Activated B cell treated with CpG ODN at 0.5 μM for 24 hours (primary cell): ENCODE results near the gene EXOC3. TPM values are rescaled to one million over a fixed set of nuclear protein-coding genes. Genes with fewer than 3 reads are reported as not detected.

Source experiments
- ATAC-seq: fragments of 200-7000 bp; cut with Tn5 transposase; one replicate; pipeline ENCODE4 v1.10.0; 2021; ENCODE audit warnings: low read depth, mild to moderate bottlenecking, moderate library complexity
- CTCF ChIA-PET: fragments of 350-600 bp; sonication (Branson Sonifier 250); formaldehyde crosslinking; loops from one replicate; lab custom pipeline; 2021; ENCODE audit warnings: antibody characterized with exemption; lab: Charles Lee
- POLR2A ChIA-PET: fragments of 350-600 bp; sonication (Branson Sonifier 250); formaldehyde crosslinking; loops from one replicate; lab custom pipeline; 2021; ENCODE audit warnings: antibody characterized with exemption; lab: Charles Lee
- DNase-seq: peaks from one replicate; pipeline ENCODE4 v3.0.0; 2022
- H3K27ac Mint-ChIP-seq: one replicate; pipeline ENCODE4 v1.8.0; 2020; ENCODE audit warnings: mixed read lengths
- H3K27me3 Mint-ChIP-seq: one replicate; pipeline ENCODE4 v1.8.0; 2021; ENCODE audit warnings: mixed read lengths
- H3K36me3 Mint-ChIP-seq: one replicate; pipeline ENCODE4 v1.8.0; 2021; ENCODE audit warnings: low read depth, mixed read lengths
- H3K4me1 Mint-ChIP-seq: one replicate; pipeline ENCODE4 v1.8.0; 2021; ENCODE audit warnings: mixed read lengths
- H3K4me3 Mint-ChIP-seq: one replicate; pipeline ENCODE4 v1.8.0; 2020; ENCODE audit warnings: mild to moderate bottlenecking, mixed read lengths
- H3K9me3 Mint-ChIP-seq: one replicate; pipeline ENCODE4 v1.8.0; 2020; ENCODE audit warnings: mixed read lengths
- intact Hi-C: fragments of 100-400 bp; cut with micrococcal nuclease; formaldehyde crosslinking; loops from one replicate; pipeline ENCODE4 v1.15.1; 2024
- total RNA-seq: library from RNA; stranded (reverse); gene quantifications from 2 replicates; pipeline ENCODE4 v1.2.3, GENCODE V29; 2022
- TF ChIP-seq, protein P1 (sequence below): fragments of 200-600 bp; IDR thresholded peaks from one replicate; pipeline ENCODE4 v1.8.0; 2022; ENCODE audit warnings: antibody characterized with exemption, mild to moderate bottlenecking

Gene EXOC3
- total RNA-seq, 1 donor from 2014 or later: 79.6 TPM

DNA sequence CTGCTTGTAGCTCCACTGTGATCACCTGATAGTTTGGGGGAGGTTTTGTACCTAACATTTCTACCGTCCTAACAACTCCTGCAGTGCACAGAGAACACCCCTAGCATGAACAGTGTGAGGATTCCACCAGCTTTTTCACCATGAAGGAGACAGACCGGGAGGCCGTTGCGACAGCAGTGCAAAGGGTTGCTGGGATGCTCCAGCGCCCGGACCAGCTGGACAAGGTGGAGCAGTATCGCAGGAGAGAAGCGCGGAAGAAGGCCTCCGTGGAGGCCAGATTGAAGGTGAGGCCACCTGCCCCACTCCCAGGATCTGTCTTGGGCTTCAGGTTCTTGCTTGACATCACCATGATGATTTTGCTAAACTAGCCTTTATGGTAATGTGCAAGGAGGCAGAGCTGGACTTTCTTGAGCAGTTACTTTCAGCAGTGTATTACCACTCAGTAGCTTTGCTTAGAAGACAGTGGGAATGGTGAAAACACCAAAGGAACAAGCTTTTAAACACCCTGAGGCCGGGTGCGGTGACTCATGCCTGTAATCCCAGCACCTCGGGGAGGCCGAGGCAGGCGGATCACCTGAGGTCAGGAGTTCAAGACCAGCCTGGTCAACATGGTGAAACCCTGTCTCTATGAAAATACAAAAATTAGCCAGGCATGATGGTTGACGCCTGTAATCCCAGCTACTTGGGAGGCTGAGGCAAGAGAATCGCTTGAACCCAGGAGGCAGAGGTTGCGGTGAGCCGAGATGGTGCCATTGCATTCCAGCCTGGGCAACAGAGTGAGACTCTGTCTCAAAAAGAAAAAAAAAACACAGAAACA lies 3.3 kb downstream of the EXOC3 start:
- no peak overlapping the region for H3K4me3 Mint-ChIP-seq
- POLR2A ChIA-PET: interaction anchor here (0.6 to 1.5 kb wide), 6 partner anchors 15 to 175 kb away, joined by 3 to 5 read pairs (median 4); partner anchors contain the start of gene PDCD6
- peaks cover 33% of the 10 kb centered on the region for H3K4me1 Mint-ChIP-seq
- no peaks in the 10 kb centered on the region for H3K27me3 Mint-ChIP-seq
- DNase-seq: peak; percentile 5
- intact Hi-C loops: loop anchor here (2.0 to 5.0 kb wide), 4 partner anchors 19 to 457 kb away; no protein-coding TSS in a partner anchor
- H3K36me3 Mint-ChIP-seq: peaks cover 62% of the 10 kb centered on the region
- no peak for ATAC-seq
- no peak overlapping the region for H3K27ac Mint-ChIP-seq
- TF ChIP-seq, protein P1, sequence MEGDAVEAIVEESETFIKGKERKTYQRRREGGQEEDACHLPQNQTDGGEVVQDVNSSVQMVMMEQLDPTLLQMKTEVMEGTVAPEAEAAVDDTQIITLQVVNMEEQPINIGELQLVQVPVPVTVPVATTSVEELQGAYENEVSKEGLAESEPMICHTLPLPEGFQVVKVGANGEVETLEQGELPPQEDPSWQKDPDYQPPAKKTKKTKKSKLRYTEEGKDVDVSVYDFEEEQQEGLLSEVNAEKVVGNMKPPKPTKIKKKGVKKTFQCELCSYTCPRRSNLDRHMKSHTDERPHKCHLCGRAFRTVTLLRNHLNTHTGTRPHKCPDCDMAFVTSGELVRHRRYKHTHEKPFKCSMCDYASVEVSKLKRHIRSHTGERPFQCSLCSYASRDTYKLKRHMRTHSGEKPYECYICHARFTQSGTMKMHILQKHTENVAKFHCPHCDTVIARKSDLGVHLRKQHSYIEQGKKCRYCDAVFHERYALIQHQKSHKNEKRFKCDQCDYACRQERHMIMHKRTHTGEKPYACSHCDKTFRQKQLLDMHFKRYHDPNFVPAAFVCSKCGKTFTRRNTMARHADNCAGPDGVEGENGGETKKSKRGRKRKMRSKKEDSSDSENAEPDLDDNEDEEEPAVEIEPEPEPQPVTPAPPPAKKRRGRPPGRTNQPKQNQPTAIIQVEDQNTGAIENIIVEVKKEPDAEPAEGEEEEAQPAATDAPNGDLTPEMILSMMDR: no peak
- CTCF ChIA-PET: interaction anchor here (0.7 to 1.9 kb wide), 14 partner anchors 9 to 456 kb away, joined by 3 to 12 read pairs (median 4); partner anchors contain the start of genes BRD9 and TRIP13
- H3K9me3 Mint-ChIP-seq: peaks cover 2% of the 10 kb centered on the region

DNA sequence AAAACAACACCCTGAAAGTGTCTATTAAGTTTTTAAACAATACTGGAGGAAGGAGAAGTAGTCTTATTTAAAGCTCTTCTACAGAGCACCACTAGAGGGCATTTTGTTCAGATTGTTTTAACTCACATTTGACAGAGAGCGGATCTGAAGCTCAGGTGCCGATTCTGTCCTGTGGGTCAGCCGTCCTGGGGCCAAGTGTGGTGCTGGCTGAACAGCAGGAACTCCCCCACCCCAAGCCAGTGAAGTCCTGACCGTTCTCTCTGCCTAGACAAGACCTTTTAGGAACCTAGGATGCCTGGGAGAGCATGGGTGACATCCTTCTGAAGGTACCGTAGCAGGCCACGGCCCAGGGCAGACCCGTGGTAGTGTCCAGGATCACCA lies 3.9 kb downstream of the EXOC3 start:
- ChIA-PET POLR2A (interaction anchor here (0.6 to 1.5 kb wide), 6 partner anchors 15 to 176 kb away, joined by 3 to 5 read pairs (median 4); partner anchors contain the start of gene PDCD6), CTCF (interaction anchor here (0.7 to 1.9 kb wide), 13 partner anchors 10 to 456 kb away, joined by 3 to 12 read pairs (median 4); partner anchors contain the start of genes BRD9 and TRIP13)
- H3K4me3 Mint-ChIP-seq: no peak overlapping the region
- H3K4me1 Mint-ChIP-seq: peaks cover 33% of the 10 kb centered on the region
- peak; percentile 33 for ATAC-seq
- H3K27ac Mint-ChIP-seq: no peak overlapping the region
- peak; percentile 15 for DNase-seq
- TF ChIP-seq, protein P1: no peak
- intact Hi-C loops: loop anchor here (2.0 to 5.0 kb wide), 4 partner anchors 18 to 456 kb away; no protein-coding TSS in a partner anchor
- peaks cover 7% of the 10 kb centered on the region for H3K9me3 Mint-ChIP-seq
- H3K27me3 Mint-ChIP-seq: no peaks in the 10 kb centered on the region
- H3K36me3 Mint-ChIP-seq: peaks cover 68% of the 10 kb centered on the region

DNA sequence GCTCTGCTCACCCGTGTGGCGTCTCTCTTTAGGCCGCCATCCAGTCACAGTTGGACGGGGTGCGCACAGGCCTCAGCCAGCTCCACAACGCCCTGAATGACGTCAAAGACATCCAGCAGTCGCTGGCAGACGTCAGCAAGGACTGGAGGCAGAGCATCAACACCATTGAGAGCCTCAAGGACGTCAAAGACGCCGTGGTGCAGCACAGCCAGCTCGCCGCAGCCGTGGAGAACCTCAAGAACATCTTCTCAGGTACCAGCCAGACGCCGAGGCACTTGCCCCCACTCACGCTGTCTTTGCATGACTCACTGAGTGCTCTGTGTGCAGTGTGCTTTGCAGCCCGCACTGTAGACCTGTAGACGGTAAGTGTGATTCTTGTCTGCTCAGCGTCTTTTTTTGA lies 4.5 kb downstream of the EXOC3 start:
- H3K27ac Mint-ChIP-seq: no peak overlapping the region
- H3K4me3 Mint-ChIP-seq: no peak overlapping the region
- ChIA-PET CTCF (interaction anchor here (1.3 to 1.9 kb wide), 6 partner anchors 10 to 455 kb away, joined by 3 to 12 read pairs (median 6); no protein-coding TSS in a partner anchor), POLR2A (interaction anchor here (1.0 to 1.5 kb wide), 2 partner anchors 26 to 165 kb away, joined by 3 to 5 read pairs; no protein-coding TSS in a partner anchor)
- peaks cover 29% of the 10 kb centered on the region for H3K4me1 Mint-ChIP-seq
- H3K36me3 Mint-ChIP-seq: peaks cover 74% of the 10 kb centered on the region
- ATAC-seq: no peak
- TF ChIP-seq, protein P1: no peak
- peak; percentile 10 for DNase-seq
- peaks cover 13% of the 10 kb centered on the region for H3K9me3 Mint-ChIP-seq
- intact Hi-C loops: loop anchor here (2.0 to 5.0 kb wide), 4 partner anchors 17 to 455 kb away; no protein-coding TSS in a partner anchor
- no peaks in the 10 kb centered on the region for H3K27me3 Mint-ChIP-seq

DNA sequence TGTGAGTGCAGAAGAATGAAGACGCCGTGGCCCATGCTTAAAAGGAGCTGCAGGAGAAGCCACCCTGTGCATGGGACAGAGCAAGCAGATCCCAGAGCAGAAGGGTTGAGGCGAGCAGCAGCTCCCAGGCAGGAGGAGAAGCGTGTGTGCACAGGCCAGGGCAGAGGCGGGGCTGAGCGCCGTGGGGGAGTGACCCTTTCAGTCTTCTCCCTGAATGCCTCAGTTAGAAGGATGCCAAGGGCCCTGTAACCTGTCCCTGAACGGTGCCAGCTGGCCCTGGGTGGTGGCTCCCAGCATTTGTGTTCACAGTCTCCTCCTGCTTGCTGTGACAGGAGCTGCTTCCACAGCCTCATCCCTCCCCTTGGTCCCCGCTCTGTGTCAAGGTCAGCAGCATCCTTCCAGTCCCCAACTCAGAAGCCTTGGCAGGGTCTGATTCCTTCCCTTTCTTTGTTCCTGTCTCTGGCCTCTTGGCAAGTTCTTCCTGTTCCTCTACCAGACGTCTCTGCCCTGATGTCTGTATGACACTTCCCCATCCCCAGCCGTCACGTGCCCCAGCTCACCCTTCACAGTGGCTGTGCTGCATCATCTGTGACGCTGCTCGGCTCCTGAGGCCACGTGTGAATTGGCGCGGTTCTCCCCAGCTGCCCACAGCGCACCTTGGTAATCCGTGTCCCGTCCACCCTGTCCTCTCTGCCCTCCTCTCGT lies 5.2 kb downstream of the EXOC3 start:
- no peak overlapping the region for H3K4me3 Mint-ChIP-seq
- CTCF ChIA-PET: interaction anchor here (1.5 kb wide), 1 partner anchor 225 kb away, joined by 3 read pairs; no protein-coding TSS in a partner anchor
- peaks cover 16% of the 10 kb centered on the region for H3K9me3 Mint-ChIP-seq
- ATAC-seq: no peak
- POLR2A ChIA-PET: no interaction called here
- TF ChIP-seq, protein P1: no peak
- no peaks in the 10 kb centered on the region for H3K27me3 Mint-ChIP-seq
- H3K4me1 Mint-ChIP-seq: peaks cover 27% of the 10 kb centered on the region
- intact Hi-C loops: loop anchor here (5.0 kb wide), 2 partner anchors 94 to 224 kb away; no protein-coding TSS in a partner anchor
- no peak overlapping the region for H3K27ac Mint-ChIP-seq
- H3K36me3 Mint-ChIP-seq: peaks cover 79% of the 10 kb centered on the region
- DNase-seq: peak; percentile 8
